Common myeloid progenitor, CD34-positive (primary cell): ENCODE data around the gene MVK.

Source experiments
- CTCF ChIA-PET: fragments of 350-600 bp; sonication (Branson Sonifier 250); formaldehyde crosslinking; loops from one replicate; lab custom pipeline; 2021; ENCODE audit warnings: antibody characterized with exemption; lab: Charles Lee
- POLR2A ChIA-PET: fragments of 350-600 bp; sonication (Branson Sonifier 250); formaldehyde crosslinking; loops from one replicate; lab custom pipeline; 2021; ENCODE audit warnings: antibody characterized with exemption; lab: Charles Lee
- DNase-seq, 3 donors: peaks; one replicate each; pipeline versions ENCODE4 v3.0.0 to v3.0.0-alpha.2; 2013
- H3K27ac ChIP-seq, 2 experiments: 1 replicate in 1 of 2; 2 replicates in 1 of 2; pipeline ENCODE4 v1.7.0; 2013; ENCODE audit warnings: inconsistent platforms in 2 of 2, low read length in 2 of 2, mild to moderate bottlenecking in 2 of 2, low read depth in 1 of 2, moderate library complexity in 1 of 2; ENCODE audit not compliant: severe bottlenecking in 2 of 2, insufficient read depth in 1 of 2, poor library complexity in 1 of 2
- H3K27me3 ChIP-seq, 5 experiments: replicated peaks in 2 of 5; 1 replicate in 3 of 5; 2 replicates in 2 of 5; pipeline versions ENCODE4 v1.6.1 to v1.7.0; 2013; ENCODE audit warnings: low read length in 4 of 5, mild to moderate bottlenecking in 2 of 5, moderate library complexity in 2 of 5, inconsistent platforms in 1 of 5; ENCODE audit not compliant: insufficient read depth in 5 of 5, control insufficient read depth in 4 of 5
- H3K36me3 ChIP-seq, 4 experiments: 1 replicate in 2 of 4; 2 replicates in 2 of 4; pipeline versions ENCODE4 v1.6.1 to v1.7.0; 2013; ENCODE audit warnings: low read length in 3 of 4, control low read depth in 1 of 4, mild to moderate bottlenecking in 1 of 4; ENCODE audit not compliant: control insufficient read depth in 4 of 4, insufficient read depth in 4 of 4
- H3K4me1 ChIP-seq, 4 experiments: 1 replicate in 3 of 4; 2 replicates in 1 of 4; pipeline versions ENCODE4 v1.6.1 to v1.7.1; 2013; ENCODE audit warnings: low read length in 3 of 4, mild to moderate bottlenecking in 3 of 4, control low read depth in 1 of 4, inconsistent platforms in 1 of 4, moderate library complexity in 1 of 4; ENCODE audit not compliant: control insufficient read depth in 4 of 4, insufficient read depth in 4 of 4; ENCODE audit errors: control extremely low read depth in 1 of 4
- H3K4me3 ChIP-seq, 7 experiments: 1 replicate in 4 of 7; 2 replicates in 3 of 7; pipeline versions ENCODE4 v1.5.1 to v1.7.0; 2013; ENCODE audit warnings: mild to moderate bottlenecking in 7 of 7, low read length in 6 of 7, moderate library complexity in 6 of 7, inconsistent platforms in 2 of 7, low read depth in 2 of 7, control low read depth in 1 of 7; ENCODE audit not compliant: insufficient read depth in 4 of 7, control insufficient read depth in 1 of 7; ENCODE audit errors: extremely low read depth in 1 of 7
- H3K9me3 ChIP-seq, 5 experiments: 1 replicate in 4 of 5; 2 replicates in 1 of 5; pipeline versions ENCODE4 v1.6.1 to v1.7.1; 2013; ENCODE audit warnings: low read length in 4 of 5, mild to moderate bottlenecking in 2 of 5, inconsistent platforms in 1 of 5, low read depth in 1 of 5, moderate library complexity in 1 of 5; ENCODE audit not compliant: control insufficient read depth in 4 of 5, insufficient read depth in 2 of 5; ENCODE audit errors: control extremely low read depth in 1 of 5
- WGBS: methylation state at CpG from one replicate; pipeline ENCODE4 v1.1.5; 2013; ENCODE audit not compliant: insufficient coverage; 5-methylcytosine and 5-hydroxymethylcytosine counted together

MVK gene

GRCh38 chr12:109624467-109624866, 50.9 kb downstream of the MVK start:
- Histone ChIP-seq H3K27me3 (peaks cover 0 to 3% (median 0%) of the 10 kb centered on the region in 5 experiments), H3K36me3 (no peaks in the 10 kb centered on the region), H3K4me1 (peaks cover 0 to 12% (median 6%) of the 10 kb centered on the region in 4 experiments), H3K4me3 (no peak overlapping the region), H3K9me3 (no peaks in the 10 kb centered on the region), H3K27ac (no peak overlapping the region)
- no peak for DNase-seq
- CTCF ChIA-PET = no interaction called here
- WGBS = 97% methylated on average over 8 of the region's 8 CpGs
- POLR2A ChIA-PET = no interaction called here

GRCh38 chr12:109625131-109625559, 51.6 kb downstream of the MVK start:
- Histone ChIP-seq H3K27ac (no peak overlapping the region), H3K4me1 (peaks cover 0 to 12% (median 6%) of the 10 kb centered on the region in 4 experiments), H3K4me3 (no peak overlapping the region), H3K27me3 (peaks cover 0 to 3% (median 0%) of the 10 kb centered on the region in 5 experiments), H3K36me3 (no peaks in the 10 kb centered on the region), H3K9me3 (no peaks in the 10 kb centered on the region)
- ChIA-PET CTCF (no interaction called here), POLR2A (no interaction called here)
- WGBS = 100% methylated on average over 5 of the region's 6 CpGs
- no peak for DNase-seq

GRCh38 chr12:109625749-109626377, 52.3 kb downstream of the MVK start:
- Histone ChIP-seq H3K9me3 (no peaks in the 10 kb centered on the region), H3K4me1 (peaks cover 0 to 12% (median 6%) of the 10 kb centered on the region in 4 experiments), H3K27me3 (peaks cover 0 to 3% (median 0%) of the 10 kb centered on the region in 5 experiments), H3K4me3 (no peak overlapping the region), H3K36me3 (no peaks in the 10 kb centered on the region), H3K27ac (no peak overlapping the region)
- 88% methylated on average over 11 of the region's 12 CpGs for WGBS
- no peak for DNase-seq
- ChIA-PET POLR2A (no interaction called here), CTCF (no interaction called here)

DNA sequence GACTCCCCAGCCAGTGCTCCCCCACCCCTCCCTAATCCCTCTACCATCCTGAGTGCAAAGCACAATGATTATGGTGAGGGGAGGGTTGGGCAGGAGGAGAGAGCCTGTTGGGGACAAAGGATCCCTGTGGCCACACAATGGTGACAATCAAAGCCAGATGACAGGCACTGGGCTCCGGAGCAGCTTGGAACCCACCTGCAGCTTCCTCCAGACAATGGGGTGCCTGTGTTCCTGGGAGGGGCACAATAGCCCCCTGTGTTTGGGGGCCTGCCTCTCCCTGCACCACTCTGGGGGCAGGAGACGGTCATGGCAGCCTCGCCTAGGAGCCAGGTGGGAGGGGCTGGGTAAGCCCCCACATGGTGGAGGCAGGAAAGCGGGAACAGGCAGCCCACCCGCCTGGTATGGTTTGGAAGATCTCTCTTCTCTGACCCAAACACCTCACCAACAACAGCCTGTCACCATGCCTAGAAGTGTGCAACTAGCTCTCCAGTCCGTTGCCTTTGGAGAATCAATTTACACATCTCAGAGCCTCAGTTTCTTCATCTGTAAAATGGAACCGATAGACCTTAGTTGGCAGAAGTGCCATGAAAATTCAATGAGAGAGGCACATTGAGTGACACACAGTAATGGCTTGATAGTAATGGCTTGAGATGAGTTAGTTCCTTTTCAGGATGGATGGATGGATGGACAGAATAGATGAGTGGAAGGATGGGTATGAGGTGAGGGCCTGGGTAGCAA, 53.0 kb downstream of the MVK start:
- WGBS = 42% methylated on average over 2 of the region's 7 CpGs
- ChIA-PET POLR2A (no interaction called here), CTCF (no interaction called here)
- H3K27ac ChIP-seq = no peak overlapping the region
- no peak for DNase-seq
- no peak overlapping the region for H3K4me3 ChIP-seq
- H3K36me3 ChIP-seq = no peaks in the 10 kb centered on the region
- peaks cover 0 to 11% (median 5%) of the 10 kb centered on the region in 4 experiments for H3K4me1 ChIP-seq
- H3K9me3 ChIP-seq = no peaks in the 10 kb centered on the region
- peaks cover 0 to 3% (median 0%) of the 10 kb centered on the region in 5 experiments for H3K27me3 ChIP-seq

DNA sequence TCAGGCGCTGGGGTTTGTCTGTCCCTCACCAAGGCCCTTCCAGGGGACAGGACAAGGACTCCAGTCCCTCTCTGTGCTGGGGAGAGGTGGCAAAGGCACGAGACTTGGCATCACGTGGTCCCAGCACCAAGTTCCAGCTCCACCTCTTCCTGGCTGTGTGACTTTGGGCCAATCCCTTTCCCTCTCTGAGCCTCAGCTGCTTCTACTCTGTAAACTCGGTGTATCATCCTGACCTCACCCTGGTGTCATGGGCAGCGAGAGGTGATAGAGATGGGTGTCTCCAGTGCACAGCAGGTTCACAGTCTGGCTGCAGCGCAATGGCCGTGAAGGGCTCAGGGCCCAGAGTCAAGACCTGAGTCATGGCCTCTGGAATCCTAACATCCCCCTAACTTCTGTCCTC, 54.0 kb downstream of the MVK start:
- no peaks in the 10 kb centered on the region for H3K36me3 ChIP-seq
- H3K27me3 ChIP-seq = no peaks in the 10 kb centered on the region
- ChIA-PET CTCF (no interaction called here), POLR2A (no interaction called here)
- DNase-seq = no peak
- peaks cover 0 to under 1% (median under 1%) of the 10 kb centered on the region in 4 experiments for H3K4me1 ChIP-seq
- H3K27ac ChIP-seq = no peak overlapping the region
- WGBS = 81% methylated on average over 6 of the region's 7 CpGs
- no peaks in the 10 kb centered on the region for H3K9me3 ChIP-seq
- no peak overlapping the region for H3K4me3 ChIP-seq

DNA sequence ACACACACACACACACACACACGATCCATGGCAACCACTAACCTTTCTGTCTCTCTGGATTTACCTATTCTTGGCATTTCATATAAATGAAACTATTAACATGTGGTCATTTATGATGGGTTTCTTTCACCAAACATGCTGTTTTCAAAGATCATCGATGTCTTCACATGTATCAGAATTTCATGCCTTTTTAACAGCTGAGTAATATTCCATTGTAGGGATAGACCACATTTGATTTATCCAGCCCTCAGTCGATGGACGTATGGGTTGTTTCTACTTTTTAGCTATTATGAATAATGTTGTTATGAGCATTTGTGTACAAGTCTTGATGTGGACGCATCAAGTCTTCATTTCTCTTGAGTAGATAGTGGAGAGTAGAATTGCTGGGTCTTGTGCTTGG, 56.5 kb downstream of the MVK start:
- Histone ChIP-seq H3K4me3 (no peak overlapping the region), H3K36me3 (no peaks in the 10 kb centered on the region), H3K4me1 (no peaks in the 10 kb centered on the region), H3K27me3 (no peaks in the 10 kb centered on the region), H3K9me3 (no peaks in the 10 kb centered on the region), H3K27ac (no peak overlapping the region)
- 100% methylated on average over 1 of the region's 5 CpGs for WGBS
- CTCF ChIA-PET = interaction anchor here (0.6 to 1.2 kb wide), 2 partner anchors 18 to 153 kb away, joined by 3 to 5 read pairs; no protein-coding TSS in a partner anchor
- POLR2A ChIA-PET = no interaction called here
- DNase-seq = no peak

GRCh38 chr12:109630815-109631214, 57.2 kb downstream of the MVK start:
- Histone ChIP-seq H3K9me3 (peaks cover 0 to 2% (median 0%) of the 10 kb centered on the region in 5 experiments), H3K4me1 (no peaks in the 10 kb centered on the region), H3K36me3 (no peaks in the 10 kb centered on the region), H3K4me3 (no peak overlapping the region), H3K27ac (no peak overlapping the region), H3K27me3 (no peaks in the 10 kb centered on the region)
- CTCF ChIA-PET = interaction anchor here (0.6 to 1.2 kb wide), 2 partner anchors 19 to 152 kb away, joined by 3 to 5 read pairs; no protein-coding TSS in a partner anchor
- POLR2A ChIA-PET = no interaction called here
- DNase-seq = no peak
- 83% methylated on average over 10 of the region's 13 CpGs for WGBS
